IMR-90 (cell line): ENCODE measurements around the gene NR2C1. TPM values are rescaled to one million over a fixed set of nuclear protein-coding genes. Genes with fewer than 3 reads are reported as not detected.

ENCODE experiments used
- ATAC-seq: fragments of 200-7000 bp; cut with Tn5 transposase; 2 replicates; pipeline ENCODE4 v1.9.1; 2020; ENCODE audit warnings: low read depth, mild to moderate bottlenecking, moderate library complexity
- BruUV-seq: library from RNA; stranded (reverse); fragments of 400-500 nt; replicated peaks from 2 replicates; lab custom pipeline; 2021; lab: Mats Ljungman, UMichigan
- CTCF ChIA-PET: fragments of 300-600 bp; formaldehyde crosslinking; extraction: SDS; loops from one replicate; lab custom pipeline; 2021; ENCODE audit warnings: antibody characterized with exemption; lab: Yijun Ruan, JAX
- POLR2A ChIA-PET: fragments of 300-600 bp; sonication (Branson Sonifier 250); formaldehyde crosslinking; loops from one replicate; lab custom pipeline; 2022; ENCODE audit warnings: antibody characterized with exemption; ENCODE audit not compliant: unreplicated experiment; lab: Charles Lee
- DNase-seq: peaks from one replicate; pipeline ENCODE4 v3.0.0; 2013
- H2AFZ ChIP-seq: replicated peaks from 2 replicates; pipeline ENCODE3; 2013; ENCODE audit warnings: low read length, mild to moderate bottlenecking; ENCODE audit not compliant: poor library complexity
- H2AK5ac ChIP-seq: 2 replicates; pipeline ENCODE4 v1.6.1; 2013; ENCODE audit warnings: low read depth, low read length, inconsistent platforms
- H2AK9ac ChIP-seq: replicated peaks from 2 replicates; pipeline ENCODE3; 2013; ENCODE audit warnings: mild to moderate bottlenecking, low read depth, low read length, moderate library complexity; ENCODE audit not compliant: poor library complexity
- H2BK120ac ChIP-seq: 2 replicates; pipeline ENCODE4 v1.6.1; 2013; ENCODE audit warnings: low read depth, low read length, inconsistent platforms
- H2BK15ac ChIP-seq: 3 replicates; pipeline ENCODE4 v1.6.1; 2013; ENCODE audit warnings: low read depth, low read length, inconsistent platforms
- H2BK20ac ChIP-seq: 2 replicates; pipeline ENCODE4 v1.6.1; 2013; ENCODE audit warnings: low read depth, mild to moderate bottlenecking, inconsistent platforms, low read length, moderate library complexity
- H2BK5ac ChIP-seq: 2 replicates; pipeline ENCODE4 v1.6.1; 2013; ENCODE audit warnings: mild to moderate bottlenecking, low read depth, low read length, inconsistent platforms; ENCODE audit not compliant: poor library complexity, severe bottlenecking
- H3K14ac ChIP-seq: replicated peaks from 2 replicates; pipeline ENCODE4 v1.6.1; 2013; ENCODE audit warnings: low read depth, low read length, inconsistent platforms
- H3K18ac ChIP-seq: 2 replicates; pipeline ENCODE4 v1.6.1; 2013; ENCODE audit warnings: low read depth, low read length, control low read depth
- H3K23ac ChIP-seq: 2 replicates; pipeline ENCODE4 v1.6.1; 2013; ENCODE audit warnings: low read depth, low read length, inconsistent platforms
- H3K27ac ChIP-seq: 2 replicates; pipeline ENCODE4 v1.5.1; 2013; ENCODE audit warnings: mild to moderate bottlenecking, control low read depth, low read length; ENCODE audit not compliant: insufficient read depth
- H3K27me3 ChIP-seq: 2 replicates; pipeline ENCODE4 v1.6.1; 2013; ENCODE audit warnings: low read length; ENCODE audit not compliant: control insufficient read depth, insufficient read depth
- H3K36me3 ChIP-seq: 2 replicates; pipeline ENCODE4 v1.6.1; 2013; ENCODE audit warnings: low read length, mixed read lengths; ENCODE audit not compliant: control insufficient read depth, insufficient read depth
- H3K4ac ChIP-seq: 2 replicates; pipeline ENCODE4 v1.6.1; 2013; ENCODE audit warnings: low read depth, low read length, inconsistent platforms
- H3K4me1 ChIP-seq: 2 replicates; pipeline ENCODE4 v1.6.1; 2013; ENCODE audit warnings: low read length, mixed read lengths; ENCODE audit not compliant: control insufficient read depth, insufficient read depth
- H3K4me2 ChIP-seq: 2 replicates; pipeline ENCODE4 v1.6.1; 2013; ENCODE audit warnings: low read depth, mild to moderate bottlenecking, control low read depth, low read length, moderate library complexity
- H3K4me3 ChIP-seq: 2 replicates; pipeline ENCODE4 v1.5.1; 2013; ENCODE audit warnings: low read depth, mild to moderate bottlenecking, control low read depth, low read length, moderate library complexity; ENCODE audit not compliant: insufficient read depth
- H3K56ac ChIP-seq: 2 replicates; pipeline ENCODE4 v1.6.1; 2013; ENCODE audit warnings: low read length, inconsistent platforms; ENCODE audit not compliant: insufficient read depth; ENCODE audit errors: extremely low read depth
- H3K79me1 ChIP-seq, 2 experiments: 2 replicates each; pipeline ENCODE4 v1.6.1; 2013; ENCODE audit warnings: low read length in 2 of 2, inconsistent platforms in 1 of 2, low read depth in 1 of 2
- H3K9ac ChIP-seq: 2 replicates; pipeline ENCODE4 v1.6.1; 2013; ENCODE audit warnings: low read depth, low read length, control low read depth
- H3K9me1 ChIP-seq: 2 replicates; pipeline ENCODE4 v1.6.1; 2013; ENCODE audit warnings: low read length, inconsistent platforms; ENCODE audit not compliant: insufficient read depth
- H3K9me3 ChIP-seq: 2 replicates; pipeline ENCODE4 v1.6.1; 2013; ENCODE audit warnings: low read length; ENCODE audit not compliant: control insufficient read depth, insufficient read depth
- H4K20me1 ChIP-seq: 2 replicates; pipeline ENCODE4 v1.6.1; 2013; ENCODE audit warnings: low read length, inconsistent platforms; ENCODE audit not compliant: insufficient read depth
- H4K5ac ChIP-seq: 2 replicates; pipeline ENCODE4 v1.6.1; 2013; ENCODE audit warnings: mild to moderate bottlenecking, low read depth, low read length, control low read depth
- H4K8ac ChIP-seq, 2 experiments: 2 replicates each; pipeline ENCODE4 v1.6.1; 2013; ENCODE audit warnings: low read depth in 2 of 2, low read length in 2 of 2, control low read depth in 1 of 2, inconsistent platforms in 1 of 2
- H4K91ac ChIP-seq: 2 replicates; pipeline ENCODE4 v1.6.1; 2013; ENCODE audit warnings: low read depth, low read length, inconsistent platforms; ENCODE audit not compliant: insufficient read depth
- BHLHE40 ChIP-seq: fragments of 150-350 bp; IDR thresholded peaks from 2 replicates; pipeline ENCODE4 v1.6.1; 2016; ENCODE audit warnings: mild to moderate bottlenecking, low read depth, low read length
- RAD21 ChIP-seq: IDR thresholded peaks from 2 replicates; pipeline ENCODE4 v1.6.1; 2012; ENCODE audit warnings: low read length, improper control_type of control experiment
- SMC3 ChIP-seq: fragments of 150-350 bp; IDR thresholded peaks from 2 replicates; pipeline ENCODE4 v1.6.1; 2016; ENCODE audit warnings: low read depth, mild to moderate bottlenecking, antibody characterized with exemption, low read length, moderate library complexity
- WGBS, 2 experiments: methylation state at CpG; one replicate each; pipeline versions ENCODE4 v1.1.5 to v1.1.7; 2013; ENCODE audit warnings: missing lambda C conversion rate in 2 of 2; ENCODE audit not compliant: insufficient read length in 1 of 2; ENCODE audit errors: extremely low coverage in 2 of 2; 5-methylcytosine and 5-hydroxymethylcytosine counted together
- dilution Hi-C: fragments of 300-500 bp; cut with HindIII; formaldehyde crosslinking; loops from one replicate; pipeline ENCODE4 v1.14.3; 2018; ENCODE audit warnings: low sequenced_read_pairs; ENCODE audit not compliant: unreplicated experiment
- in situ Hi-C: fragments of 300-500 bp; cut with MboI; formaldehyde crosslinking; loops from 3 replicates; pipeline ENCODE4 v1.14.3; 2019; ENCODE audit warnings: low sequenced_read_pairs, inconsistent platforms, mixed read lengths
- intact Hi-C: fragments of 100-400 bp; cut with micrococcal nuclease; formaldehyde crosslinking; loops from 2 replicates; pipeline ENCODE4 v1.10.0; 2022
- polyA plus RNA-seq, 3 experiments: library from polyadenylated mRNA; depleted of rRNA; stranded (reverse); fragments of >200 nt; gene quantifications; 2 replicates each; pipeline ENCODE4 v1.2.3, GENCODE V29; 2012; ENCODE audit warnings: low replicate concordance in 1 of 3
- total RNA-seq: library from RNA; depleted of rRNA; stranded (reverse); fragments of >200 nt; gene quantifications from 2 replicates; pipeline ENCODE4 v1.2.3, GENCODE V29; 2012
- TF ChIP-seq, protein P1 (sequence below): conservative IDR thresholded peaks from 2 replicates; pipeline ENCODE4 v1.5.1; 2012; ENCODE audit warnings: mild to moderate bottlenecking, low read depth, low read length, improper control_type of control experiment

The NR2C1 gene
- total and polyA plus RNA-seq, 2 of the 4 experiments (the other 2 are of a cell fraction) = 12.7 to 14.1 TPM

- Histone ChIP-seq H3K23ac (no peak overlapping the region), H3K4me1 (peaks cover 8% of the 10 kb centered on the region), H3K27me3 (no peaks in the 10 kb centered on the region), H3K18ac (no peak overlapping the region), H2BK15ac (no peak overlapping the region), H4K8ac (no peak overlapping the region), H3K14ac (no peak overlapping the region), H3K4ac (no peak overlapping the region), H3K56ac (no peak overlapping the region), H4K20me1 (no peaks in the 10 kb centered on the region; the same call in 1 of the 2 replicates), H3K4me2 (no peak overlapping the region), H4K91ac (no peak overlapping the region), H3K9me3 (no peaks in the 10 kb centered on the region), H3K27ac (no peak overlapping the region), H2AK9ac (no peak overlapping the region), H3K4me3 (no peak overlapping the region), H2BK5ac (no peak overlapping the region), H2AFZ (no peak overlapping the region), H2BK120ac (no peak overlapping the region), H3K79me1 (peaks cover 11 to 30% of the 10 kb centered on the region in 2 experiments), H3K9ac (no peak overlapping the region), H4K5ac (no peak overlapping the region), H2BK20ac (no peak overlapping the region), H3K36me3 (no peaks in the 10 kb centered on the region), H2AK5ac (no peak overlapping the region), H3K9me1 (peaks cover 15% of the 10 kb centered on the region)
- peak; percentile 51 for TF ChIP-seq RAD21
- TF ChIP-seq, protein P1, sequence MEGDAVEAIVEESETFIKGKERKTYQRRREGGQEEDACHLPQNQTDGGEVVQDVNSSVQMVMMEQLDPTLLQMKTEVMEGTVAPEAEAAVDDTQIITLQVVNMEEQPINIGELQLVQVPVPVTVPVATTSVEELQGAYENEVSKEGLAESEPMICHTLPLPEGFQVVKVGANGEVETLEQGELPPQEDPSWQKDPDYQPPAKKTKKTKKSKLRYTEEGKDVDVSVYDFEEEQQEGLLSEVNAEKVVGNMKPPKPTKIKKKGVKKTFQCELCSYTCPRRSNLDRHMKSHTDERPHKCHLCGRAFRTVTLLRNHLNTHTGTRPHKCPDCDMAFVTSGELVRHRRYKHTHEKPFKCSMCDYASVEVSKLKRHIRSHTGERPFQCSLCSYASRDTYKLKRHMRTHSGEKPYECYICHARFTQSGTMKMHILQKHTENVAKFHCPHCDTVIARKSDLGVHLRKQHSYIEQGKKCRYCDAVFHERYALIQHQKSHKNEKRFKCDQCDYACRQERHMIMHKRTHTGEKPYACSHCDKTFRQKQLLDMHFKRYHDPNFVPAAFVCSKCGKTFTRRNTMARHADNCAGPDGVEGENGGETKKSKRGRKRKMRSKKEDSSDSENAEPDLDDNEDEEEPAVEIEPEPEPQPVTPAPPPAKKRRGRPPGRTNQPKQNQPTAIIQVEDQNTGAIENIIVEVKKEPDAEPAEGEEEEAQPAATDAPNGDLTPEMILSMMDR = peak; percentile 44
- no peak for TF ChIP-seq BHLHE40
- peak; percentile 16; the same call in 1 of the 2 replicates for TF ChIP-seq SMC3
- DNase-seq (peak; percentile 42), ATAC-seq (no peak)
- in situ Hi-C loops = no loop called here
- no TSS peak for BruUV-seq
- ChIA-PET POLR2A (no interaction called here), CTCF (no interaction called here)
- no CpG with 5 or more reads among the region's 4 CpGs for WGBS, 2 experiments
- dilution Hi-C loops = no loop called here
- intact Hi-C loops = no loop called here
Measured at GRCh38 chr12:94980577-94980976, 92.8 kb downstream of the NR2C1 start.
